Stomach (tissue), 4 donors: ENCODE results near the gene NR0B2.

Experiments
- POLR2A ChIP-seq, 4 donors: fragments of 450-650 bp; IDR thresholded peaks; one replicate each; pipeline ENCODE4 v1.6.1; 2016; ENCODE audit warnings: antibody characterized with exemption in 4 of 4, control low read depth in 2 of 4, mild to moderate bottlenecking in 1 of 4, moderate library complexity in 1 of 4
- POLR2AphosphoS5 ChIP-seq, 3 donors: sonication (generic); formaldehyde crosslinking; IDR thresholded peaks; one replicate each; pipeline ENCODE4 v1.6.1; 2016; ENCODE audit warnings: antibody characterized with exemption in 3 of 3
- TF ChIP-seq, protein P1 (sequence below), 7 experiments: fragments of 450-650 bp in 4 of 7; fragments of 200-600 bp in 3 of 7; sonication (generic) in 3 of 7; IDR thresholded peaks; one replicate each; pipeline ENCODE4 v1.5.1; 2016 to 2019; ENCODE audit warnings: antibody characterized with exemption in 7 of 7, control low read depth in 2 of 7, mild to moderate bottlenecking in 1 of 7

GRCh38 chr1:26894263-26894662 is 19.5 kb downstream of the NR0B2 start:
- TF ChIP-seq, protein P1, sequence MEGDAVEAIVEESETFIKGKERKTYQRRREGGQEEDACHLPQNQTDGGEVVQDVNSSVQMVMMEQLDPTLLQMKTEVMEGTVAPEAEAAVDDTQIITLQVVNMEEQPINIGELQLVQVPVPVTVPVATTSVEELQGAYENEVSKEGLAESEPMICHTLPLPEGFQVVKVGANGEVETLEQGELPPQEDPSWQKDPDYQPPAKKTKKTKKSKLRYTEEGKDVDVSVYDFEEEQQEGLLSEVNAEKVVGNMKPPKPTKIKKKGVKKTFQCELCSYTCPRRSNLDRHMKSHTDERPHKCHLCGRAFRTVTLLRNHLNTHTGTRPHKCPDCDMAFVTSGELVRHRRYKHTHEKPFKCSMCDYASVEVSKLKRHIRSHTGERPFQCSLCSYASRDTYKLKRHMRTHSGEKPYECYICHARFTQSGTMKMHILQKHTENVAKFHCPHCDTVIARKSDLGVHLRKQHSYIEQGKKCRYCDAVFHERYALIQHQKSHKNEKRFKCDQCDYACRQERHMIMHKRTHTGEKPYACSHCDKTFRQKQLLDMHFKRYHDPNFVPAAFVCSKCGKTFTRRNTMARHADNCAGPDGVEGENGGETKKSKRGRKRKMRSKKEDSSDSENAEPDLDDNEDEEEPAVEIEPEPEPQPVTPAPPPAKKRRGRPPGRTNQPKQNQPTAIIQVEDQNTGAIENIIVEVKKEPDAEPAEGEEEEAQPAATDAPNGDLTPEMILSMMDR (IDR thresholded peaks at IDR 0.05), result no peak
- TF ChIP-seq POLR2AphosphoS5 (IDR thresholded peaks at IDR 0.05), result no peak
- no peak for TF ChIP-seq POLR2A (IDR thresholded peaks at IDR 0.05)
